Measurements from ENCODE around the gene TMEM273. TPM values are rescaled to one million over a fixed set of nuclear protein-coding genes. Genes with fewer than 3 reads are reported as not detected.

The TMEM273 gene
- total and polyA plus RNA-seq, 10 of the 15 experiments (the other 5 are each of a cell fraction or from before 2014, with no cell fraction given): 10.3 to 46.3 (median 26.4) TPM

- no peak overlapping the region for H2AFZ ChIP-seq (ENCODE audit: control insufficient read depth, low read depth, low read length)
- WGBS (ENCODE audit: insufficient coverage, insufficient replicate concordance, low lambda C conversion rate, missing lambda C conversion rate): 69% methylated on average over 4 of the region's 4 CpGs
- H3K27ac ChIP-seq (ENCODE audit: control insufficient read depth, insufficient read depth): no peak overlapping the region
- no peak overlapping the region for H3K9ac ChIP-seq (ENCODE audit: control insufficient read depth, insufficient read depth, low read length)
- no peak overlapping the region for H3K4me3 ChIP-seq
- CTCF ChIA-PET: interaction anchor here (1.8 to 2.2 kb wide), 2 partner anchors 344 to 511 kb away, joined by 6 read pairs; no protein-coding TSS in a partner anchor
- no TSS peak for BruUV-seq (replicated peaks)
- no peaks in the 10 kb centered on the region for H3K9me3 ChIP-seq (replicated peaks; ENCODE audit: control insufficient read depth, insufficient read depth, low read length)
- H3K27me3 ChIP-seq (replicated peaks in 1 of 2; ENCODE audit: control insufficient read depth in 2 of 2, insufficient read depth in 2 of 2, low read length in 1 of 2): no peaks in the 10 kb centered on the region
- FAIRE-seq (no peak), DNase-seq (ENCODE audit: low read depth, low spot score) (no peak), ATAC-seq (no peak)
- H3K4me1 ChIP-seq (ENCODE audit: control insufficient read depth, insufficient read depth, low read length): peaks cover 13% of the 10 kb centered on the region
- TF ChIP-seq TCF3 (IDR thresholded peaks at IDR 0.05; ENCODE audit: borderline replicate concordance, insufficient read depth, low read depth, low read length) (no peak), CHD2 (IDR thresholded peaks at IDR 0.05; ENCODE audit: borderline replicate concordance, low read depth, low read length) (no peak), CTCF (IDR thresholded peaks at IDR 0.05 in 2 of 3, conservative IDR thresholded peaks at IDR 0.05 in 1 of 3; ENCODE audit: control insufficient read depth in 2 of 3, extremely low read depth in 1 of 3, insufficient read depth in 1 of 3, low read depth in 3 of 3, low read length in 3 of 3) (no peak), RUNX3 (IDR thresholded peaks at IDR 0.05; ENCODE audit: low read length) (no peak), MLLT1 (IDR thresholded peaks at IDR 0.05) (no peak), REST (IDR thresholded peaks at IDR 0.05; ENCODE audit: low read depth, low read length) (no peak), YY1 (IDR thresholded peaks at IDR 0.05; ENCODE audit: low read depth, low read length) (no peak)
- H4K20me1 ChIP-seq (ENCODE audit: control insufficient read depth, insufficient read depth): no peaks in the 10 kb centered on the region
- in situ Hi-C loops (cut with MboI): no loop called here
- peaks cover 0 to 4% of the 10 kb centered on the region in 2 experiments; a peak in 2 of 4 replicates for H3K36me3 ChIP-seq (ENCODE audit: control insufficient read depth in 2 of 2, insufficient read depth in 2 of 2, low read length in 1 of 2)
- H3K4me2 ChIP-seq (ENCODE audit: control insufficient read depth, insufficient read depth): no peak overlapping the region
- POLR2A ChIA-PET: no interaction called here
- intact Hi-C loops (cut with micrococcal nuclease; ENCODE audit: unreplicated experiment): no loop called here
- no peaks in the 10 kb centered on the region for H3K79me2 ChIP-seq (ENCODE audit: control insufficient read depth, insufficient read depth, low read length)
- RAD21 ChIA-PET (ENCODE audit: unreplicated experiment): no interaction called here
- SMC1A ChIA-PET (ENCODE audit: uncharacterized antibody, unreplicated experiment): no interaction called here
Observed at GRCh38 chr10:49168171-49168540, 20.0 kb downstream of the TMEM273 start.

All from GM12878 (cell line).